Panc1 (cell line): Measurements from ENCODE around the gene MSI2.

Source experiments
- POLR2AphosphoS5 ChIP-seq: IDR thresholded peaks from 2 replicates; pipeline ENCODE4 v1.6.1; 2012; ENCODE audit warnings: mild to moderate bottlenecking, low read depth, low read length, moderate library complexity
- TCF7L2 ChIP-seq: IDR thresholded peaks from 2 replicates; pipeline ENCODE4 v1.6.1; 2011; ENCODE audit warnings: mild to moderate bottlenecking, low read depth, low read length, inconsistent platforms
- TF ChIP-seq, protein P1 (sequence below): fragments of 450-650 bp; IDR thresholded peaks from 2 replicates; pipeline ENCODE4 v1.5.1; 2017; ENCODE audit warnings: mild to moderate bottlenecking
- TF ChIP-seq, protein P2 (sequence below), 2 experiments: IDR thresholded peaks; 2 replicates each; pipeline ENCODE4 v1.6.1; 2011 to 2012; ENCODE audit warnings: low read depth in 2 of 2, control low read depth in 1 of 2, low read length in 1 of 2, mild to moderate bottlenecking in 1 of 2, moderate library complexity in 1 of 2; ENCODE audit not compliant: insufficient read depth in 1 of 2

DNA sequence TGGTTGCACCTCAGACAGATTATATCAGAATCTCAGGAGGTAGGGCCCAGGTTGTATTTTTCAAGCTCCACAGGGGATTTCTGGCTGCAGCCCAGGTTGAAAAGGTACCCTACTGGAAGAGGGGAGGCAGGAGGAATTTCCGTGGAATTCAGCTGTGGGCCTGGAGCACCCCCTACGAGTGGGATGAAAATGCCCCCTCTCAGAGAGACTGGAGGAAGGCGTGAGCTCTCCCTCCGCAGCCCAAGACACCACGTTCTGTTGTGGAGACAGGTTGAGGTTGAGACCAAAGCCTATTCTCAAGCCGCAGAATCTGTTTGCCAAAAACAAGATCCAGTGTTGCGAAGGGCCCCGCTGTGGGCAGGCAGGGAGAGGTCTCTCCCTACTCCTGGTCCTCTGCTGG, 386.7 kb downstream of the MSI2 start:
- TF ChIP-seq, protein P1, sequence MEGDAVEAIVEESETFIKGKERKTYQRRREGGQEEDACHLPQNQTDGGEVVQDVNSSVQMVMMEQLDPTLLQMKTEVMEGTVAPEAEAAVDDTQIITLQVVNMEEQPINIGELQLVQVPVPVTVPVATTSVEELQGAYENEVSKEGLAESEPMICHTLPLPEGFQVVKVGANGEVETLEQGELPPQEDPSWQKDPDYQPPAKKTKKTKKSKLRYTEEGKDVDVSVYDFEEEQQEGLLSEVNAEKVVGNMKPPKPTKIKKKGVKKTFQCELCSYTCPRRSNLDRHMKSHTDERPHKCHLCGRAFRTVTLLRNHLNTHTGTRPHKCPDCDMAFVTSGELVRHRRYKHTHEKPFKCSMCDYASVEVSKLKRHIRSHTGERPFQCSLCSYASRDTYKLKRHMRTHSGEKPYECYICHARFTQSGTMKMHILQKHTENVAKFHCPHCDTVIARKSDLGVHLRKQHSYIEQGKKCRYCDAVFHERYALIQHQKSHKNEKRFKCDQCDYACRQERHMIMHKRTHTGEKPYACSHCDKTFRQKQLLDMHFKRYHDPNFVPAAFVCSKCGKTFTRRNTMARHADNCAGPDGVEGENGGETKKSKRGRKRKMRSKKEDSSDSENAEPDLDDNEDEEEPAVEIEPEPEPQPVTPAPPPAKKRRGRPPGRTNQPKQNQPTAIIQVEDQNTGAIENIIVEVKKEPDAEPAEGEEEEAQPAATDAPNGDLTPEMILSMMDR, result no peak
- no peak for TF ChIP-seq POLR2AphosphoS5
- TF ChIP-seq, protein P2, sequence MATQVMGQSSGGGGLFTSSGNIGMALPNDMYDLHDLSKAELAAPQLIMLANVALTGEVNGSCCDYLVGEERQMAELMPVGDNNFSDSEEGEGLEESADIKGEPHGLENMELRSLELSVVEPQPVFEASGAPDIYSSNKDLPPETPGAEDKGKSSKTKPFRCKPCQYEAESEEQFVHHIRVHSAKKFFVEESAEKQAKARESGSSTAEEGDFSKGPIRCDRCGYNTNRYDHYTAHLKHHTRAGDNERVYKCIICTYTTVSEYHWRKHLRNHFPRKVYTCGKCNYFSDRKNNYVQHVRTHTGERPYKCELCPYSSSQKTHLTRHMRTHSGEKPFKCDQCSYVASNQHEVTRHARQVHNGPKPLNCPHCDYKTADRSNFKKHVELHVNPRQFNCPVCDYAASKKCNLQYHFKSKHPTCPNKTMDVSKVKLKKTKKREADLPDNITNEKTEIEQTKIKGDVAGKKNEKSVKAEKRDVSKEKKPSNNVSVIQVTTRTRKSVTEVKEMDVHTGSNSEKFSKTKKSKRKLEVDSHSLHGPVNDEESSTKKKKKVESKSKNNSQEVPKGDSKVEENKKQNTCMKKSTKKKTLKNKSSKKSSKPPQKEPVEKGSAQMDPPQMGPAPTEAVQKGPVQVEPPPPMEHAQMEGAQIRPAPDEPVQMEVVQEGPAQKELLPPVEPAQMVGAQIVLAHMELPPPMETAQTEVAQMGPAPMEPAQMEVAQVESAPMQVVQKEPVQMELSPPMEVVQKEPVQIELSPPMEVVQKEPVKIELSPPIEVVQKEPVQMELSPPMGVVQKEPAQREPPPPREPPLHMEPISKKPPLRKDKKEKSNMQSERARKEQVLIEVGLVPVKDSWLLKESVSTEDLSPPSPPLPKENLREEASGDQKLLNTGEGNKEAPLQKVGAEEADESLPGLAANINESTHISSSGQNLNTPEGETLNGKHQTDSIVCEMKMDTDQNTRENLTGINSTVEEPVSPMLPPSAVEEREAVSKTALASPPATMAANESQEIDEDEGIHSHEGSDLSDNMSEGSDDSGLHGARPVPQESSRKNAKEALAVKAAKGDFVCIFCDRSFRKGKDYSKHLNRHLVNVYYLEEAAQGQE (IDR thresholded peaks at IDR 0.05; ENCODE audit: insufficient read depth in 1 of 2, low read depth in 2 of 2, low read length in 1 of 2), result no peak
- TF ChIP-seq TCF7L2, result no peak
